Measurements from ENCODE around the gene CNTN1.

Gene CNTN1

GRCh38 chr12:40672741-40673271, 19.4 kb upstream of the CNTN1 start:
- FAIRE-seq (no peak), DNase-seq (ENCODE audit: insufficient read length, low spot score) (no peak)
- TF ChIP-seq, protein P1, sequence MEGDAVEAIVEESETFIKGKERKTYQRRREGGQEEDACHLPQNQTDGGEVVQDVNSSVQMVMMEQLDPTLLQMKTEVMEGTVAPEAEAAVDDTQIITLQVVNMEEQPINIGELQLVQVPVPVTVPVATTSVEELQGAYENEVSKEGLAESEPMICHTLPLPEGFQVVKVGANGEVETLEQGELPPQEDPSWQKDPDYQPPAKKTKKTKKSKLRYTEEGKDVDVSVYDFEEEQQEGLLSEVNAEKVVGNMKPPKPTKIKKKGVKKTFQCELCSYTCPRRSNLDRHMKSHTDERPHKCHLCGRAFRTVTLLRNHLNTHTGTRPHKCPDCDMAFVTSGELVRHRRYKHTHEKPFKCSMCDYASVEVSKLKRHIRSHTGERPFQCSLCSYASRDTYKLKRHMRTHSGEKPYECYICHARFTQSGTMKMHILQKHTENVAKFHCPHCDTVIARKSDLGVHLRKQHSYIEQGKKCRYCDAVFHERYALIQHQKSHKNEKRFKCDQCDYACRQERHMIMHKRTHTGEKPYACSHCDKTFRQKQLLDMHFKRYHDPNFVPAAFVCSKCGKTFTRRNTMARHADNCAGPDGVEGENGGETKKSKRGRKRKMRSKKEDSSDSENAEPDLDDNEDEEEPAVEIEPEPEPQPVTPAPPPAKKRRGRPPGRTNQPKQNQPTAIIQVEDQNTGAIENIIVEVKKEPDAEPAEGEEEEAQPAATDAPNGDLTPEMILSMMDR (IDR thresholded peaks at IDR 0.05; ENCODE audit: insufficient read depth, missing control alignments), result no peak

DNA sequence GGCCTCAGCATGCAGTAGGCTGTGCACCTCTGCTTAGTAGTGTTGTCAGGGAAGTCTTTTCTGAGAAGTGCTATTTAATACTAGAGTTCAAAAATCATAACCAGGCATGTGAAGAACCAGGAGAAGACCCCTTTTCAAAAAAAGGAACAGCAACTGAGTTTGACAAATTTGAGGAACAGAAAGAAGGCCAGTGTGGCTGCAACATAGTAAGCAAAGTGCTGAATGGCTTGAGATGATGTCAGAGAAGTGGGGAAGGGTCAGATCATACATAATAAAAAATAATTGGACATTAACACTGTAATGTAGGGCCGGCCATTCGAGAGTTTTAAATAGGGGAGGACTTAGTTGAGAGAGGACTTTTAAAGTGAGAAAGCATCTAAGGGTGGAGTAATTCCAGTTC, 11.1 kb upstream of the CNTN1 start:
- TF ChIP-seq, protein P1 (IDR thresholded peaks at IDR 0.05; ENCODE audit: insufficient read depth, missing control alignments), result no peak
- DNase-seq (ENCODE audit: insufficient read length, low spot score) (no peak), FAIRE-seq (no peak)

- FAIRE-seq, result peak; percentile 99
- DNase-seq (ENCODE audit: insufficient read length, low spot score), result no peak
- TF ChIP-seq, protein P1 (IDR thresholded peaks at IDR 0.05; ENCODE audit: insufficient read depth, missing control alignments), result no peak
Observed at GRCh38 chr12:40684986-40685385, 7.3 kb upstream of the CNTN1 start.

GRCh38 chr12:40688085-40688725, 4.0 kb upstream of the CNTN1 start:
- TF ChIP-seq, protein P1 (IDR thresholded peaks at IDR 0.05; ENCODE audit: insufficient read depth, missing control alignments), result no peak
- no peak for FAIRE-seq
- no peak for DNase-seq (ENCODE audit: insufficient read length, low spot score)

- DNase-seq (ENCODE audit: insufficient read length, low spot score), result no peak
- TF ChIP-seq, protein P1 (IDR thresholded peaks at IDR 0.05; ENCODE audit: insufficient read depth, missing control alignments), result no peak
- no peak for FAIRE-seq
Observed at GRCh38 chr12:40689576-40689975, 2.7 kb upstream of the CNTN1 start.

GRCh38 chr12:40692765-40693206, 547 bp downstream of the CNTN1 start:
- no peak for FAIRE-seq
- TF ChIP-seq, protein P1 (IDR thresholded peaks at IDR 0.05; ENCODE audit: insufficient read depth, missing control alignments), result no peak
- DNase-seq (ENCODE audit: insufficient read length, low spot score), result no peak

DNA sequence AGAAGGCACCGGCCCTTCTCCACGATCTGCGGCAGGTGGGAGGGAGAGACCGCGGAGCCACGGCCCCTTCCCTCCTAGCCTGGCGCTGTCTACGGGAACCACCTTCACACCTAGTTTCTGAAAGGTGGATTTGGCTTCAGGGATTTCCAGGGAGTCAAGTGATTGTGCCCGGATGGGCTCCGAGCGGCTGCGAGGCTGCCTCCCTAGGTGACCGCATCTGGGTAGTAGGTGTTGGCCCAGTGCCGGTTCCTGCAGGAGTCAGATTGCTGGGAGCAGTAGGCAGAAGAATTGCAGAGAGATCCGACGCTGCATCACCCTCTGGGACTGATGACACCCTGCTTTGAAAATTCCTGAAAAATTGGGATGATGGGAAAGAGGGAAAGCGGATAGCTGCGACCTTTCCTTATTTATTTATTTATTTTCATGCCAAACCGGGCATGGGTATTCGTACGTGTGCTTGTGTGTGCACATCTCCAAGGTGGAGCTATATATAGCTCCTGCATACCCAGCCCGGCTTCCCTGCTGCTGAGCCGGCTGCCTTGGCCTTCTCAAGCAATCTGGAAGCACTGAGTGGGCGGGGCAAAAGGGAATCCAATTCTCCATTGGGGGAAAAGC, 1.1 kb downstream of the CNTN1 start:
- FAIRE-seq (no peak), DNase-seq (ENCODE audit: insufficient read length, low spot score) (no peak)
- TF ChIP-seq, protein P1 (IDR thresholded peaks at IDR 0.05; ENCODE audit: insufficient read depth, missing control alignments), result no peak

All from D721Med (cell line).